ENCODE measurements around the gene RIOK3.

DNA sequence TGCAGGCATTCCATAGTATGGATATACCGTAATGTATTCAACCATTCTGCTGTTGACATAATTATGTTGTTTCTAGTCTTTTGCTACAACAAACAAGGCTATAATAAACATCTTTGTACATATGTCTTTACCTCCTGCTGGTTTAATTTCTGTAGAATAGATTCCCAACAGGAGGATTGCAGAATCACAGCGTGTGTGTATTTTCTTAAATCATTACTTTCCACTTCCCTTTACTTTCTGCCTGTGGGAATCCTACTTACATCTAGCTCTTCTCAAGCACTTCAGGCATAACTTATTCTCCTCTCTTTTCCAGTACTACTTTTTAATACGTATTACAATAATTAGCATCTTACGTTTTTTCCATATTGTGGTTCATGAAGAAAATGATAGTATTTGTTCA lies 13.0 kb upstream of the RIOK3 start:
- no peak for TF ChIP-seq CTCF (IDR thresholded peaks at IDR 0.05 in 4 of 5, conservative IDR thresholded peaks at IDR 0.05 in 1 of 5)
- no peak for TF ChIP-seq POLR2A (IDR thresholded peaks at IDR 0.05)
